DND-41 (cell line): ENCODE data around the gene ZFYVE28.

Experiments used
- CTCF ChIP-seq: IDR thresholded peaks from 2 replicates; pipeline ENCODE4 v1.5.1; 2012; ENCODE audit warnings: borderline replicate concordance, low read length, moderate library complexity, mild to moderate bottlenecking; ENCODE audit not compliant: poor library complexity, severe bottlenecking; ENCODE audit errors: extremely low read depth
- EZH2 ChIP-seq: IDR thresholded peaks from 3 replicates; pipeline ENCODE4 v1.6.1; 2012; ENCODE audit warnings: borderline replicate concordance, low read depth, mild to moderate bottlenecking, moderate library complexity, low read length, inconsistent platforms; ENCODE audit not compliant: severe bottlenecking

- TF ChIP-seq EZH2 (no peak), CTCF (no peak)
Observed at GRCh38 chr4:2443956-2444740, 25.7 kb upstream of the ZFYVE28 start.
